Measurements from ENCODE around the gene GRID1.

GRID1 gene

DNA sequence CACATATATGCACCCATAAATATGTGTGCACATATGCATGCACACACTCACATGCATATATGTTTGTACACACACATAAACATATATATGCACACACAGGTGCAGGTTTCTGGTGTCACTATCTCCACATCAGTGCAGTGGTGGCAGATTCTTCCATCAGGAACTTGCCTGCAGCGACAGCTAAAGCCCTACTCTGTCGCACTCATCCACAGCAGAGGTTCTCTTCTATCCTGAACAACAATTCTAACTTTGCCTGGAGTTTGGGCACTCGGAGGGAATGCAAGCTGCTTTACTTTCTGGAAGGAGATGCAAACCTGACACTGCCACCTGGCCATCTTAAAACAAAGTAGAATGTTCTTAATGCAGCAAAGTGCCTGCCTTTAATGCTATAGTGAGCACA lies 745.8 kb downstream of the GRID1 start:
- DNase-seq (ENCODE audit: low read depth in 2 of 2): no peak
- H3K4me3 ChIP-seq (replicated peaks in 1 of 2; ENCODE audit: low read depth in 2 of 2, low read length in 2 of 2): no peak overlapping the region
- TF ChIP-seq, protein P1, sequence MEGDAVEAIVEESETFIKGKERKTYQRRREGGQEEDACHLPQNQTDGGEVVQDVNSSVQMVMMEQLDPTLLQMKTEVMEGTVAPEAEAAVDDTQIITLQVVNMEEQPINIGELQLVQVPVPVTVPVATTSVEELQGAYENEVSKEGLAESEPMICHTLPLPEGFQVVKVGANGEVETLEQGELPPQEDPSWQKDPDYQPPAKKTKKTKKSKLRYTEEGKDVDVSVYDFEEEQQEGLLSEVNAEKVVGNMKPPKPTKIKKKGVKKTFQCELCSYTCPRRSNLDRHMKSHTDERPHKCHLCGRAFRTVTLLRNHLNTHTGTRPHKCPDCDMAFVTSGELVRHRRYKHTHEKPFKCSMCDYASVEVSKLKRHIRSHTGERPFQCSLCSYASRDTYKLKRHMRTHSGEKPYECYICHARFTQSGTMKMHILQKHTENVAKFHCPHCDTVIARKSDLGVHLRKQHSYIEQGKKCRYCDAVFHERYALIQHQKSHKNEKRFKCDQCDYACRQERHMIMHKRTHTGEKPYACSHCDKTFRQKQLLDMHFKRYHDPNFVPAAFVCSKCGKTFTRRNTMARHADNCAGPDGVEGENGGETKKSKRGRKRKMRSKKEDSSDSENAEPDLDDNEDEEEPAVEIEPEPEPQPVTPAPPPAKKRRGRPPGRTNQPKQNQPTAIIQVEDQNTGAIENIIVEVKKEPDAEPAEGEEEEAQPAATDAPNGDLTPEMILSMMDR (IDR thresholded peaks at IDR 0.05; ENCODE audit: low read depth, low read length): no peak

DNA sequence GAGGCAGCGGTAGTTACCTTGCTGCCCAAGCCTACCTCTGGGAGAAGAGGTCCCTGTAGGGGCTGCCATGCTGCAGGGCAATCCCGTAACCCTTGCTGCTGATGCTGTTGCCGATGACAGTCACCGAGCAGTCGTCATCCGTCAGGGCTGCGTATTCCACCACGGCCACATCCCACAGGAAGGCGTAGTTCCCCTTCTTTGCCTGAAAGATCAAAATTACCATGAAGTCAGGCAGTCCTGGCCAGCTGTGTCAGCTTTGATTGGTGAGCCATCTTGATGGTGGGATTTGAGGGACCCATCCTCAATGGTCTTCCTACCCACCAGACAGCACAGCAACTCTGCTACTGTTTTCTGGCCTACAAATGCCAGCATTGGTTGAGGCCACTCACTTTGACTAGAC lies 746.8 kb downstream of the GRID1 start:
- no peak for DNase-seq (ENCODE audit: low read depth in 2 of 2)
- TF ChIP-seq, protein P1 (IDR thresholded peaks at IDR 0.05; ENCODE audit: low read depth, low read length): no peak
- no peak overlapping the region for H3K4me3 ChIP-seq (replicated peaks in 1 of 2; ENCODE audit: low read depth in 2 of 2, low read length in 2 of 2)

DNA sequence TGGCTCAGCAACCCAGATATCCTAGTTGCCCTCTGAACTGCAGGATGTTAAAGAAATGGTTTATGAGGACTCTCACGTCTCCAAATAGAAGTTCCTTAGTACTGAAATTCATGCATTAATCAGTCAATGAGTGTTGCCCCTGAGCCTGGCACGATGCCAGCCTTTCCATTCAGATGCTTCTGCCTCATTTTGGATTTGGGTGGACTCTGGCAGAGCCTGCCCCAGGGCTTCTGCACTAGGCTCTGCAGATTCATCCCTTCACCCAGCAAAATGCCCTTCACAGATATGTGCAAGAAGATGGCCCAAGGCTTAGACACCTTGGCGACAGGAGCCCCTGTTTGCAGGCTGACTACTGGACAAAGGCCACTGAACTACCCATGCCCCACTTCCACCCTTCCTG lies 747.8 kb downstream of the GRID1 start:
- no peak for DNase-seq (ENCODE audit: low read depth in 2 of 2)
- TF ChIP-seq, protein P1 (IDR thresholded peaks at IDR 0.05; ENCODE audit: low read depth, low read length): no peak
- H3K4me3 ChIP-seq (replicated peaks in 1 of 2; ENCODE audit: low read depth in 2 of 2, low read length in 2 of 2): no peak overlapping the region

DNA sequence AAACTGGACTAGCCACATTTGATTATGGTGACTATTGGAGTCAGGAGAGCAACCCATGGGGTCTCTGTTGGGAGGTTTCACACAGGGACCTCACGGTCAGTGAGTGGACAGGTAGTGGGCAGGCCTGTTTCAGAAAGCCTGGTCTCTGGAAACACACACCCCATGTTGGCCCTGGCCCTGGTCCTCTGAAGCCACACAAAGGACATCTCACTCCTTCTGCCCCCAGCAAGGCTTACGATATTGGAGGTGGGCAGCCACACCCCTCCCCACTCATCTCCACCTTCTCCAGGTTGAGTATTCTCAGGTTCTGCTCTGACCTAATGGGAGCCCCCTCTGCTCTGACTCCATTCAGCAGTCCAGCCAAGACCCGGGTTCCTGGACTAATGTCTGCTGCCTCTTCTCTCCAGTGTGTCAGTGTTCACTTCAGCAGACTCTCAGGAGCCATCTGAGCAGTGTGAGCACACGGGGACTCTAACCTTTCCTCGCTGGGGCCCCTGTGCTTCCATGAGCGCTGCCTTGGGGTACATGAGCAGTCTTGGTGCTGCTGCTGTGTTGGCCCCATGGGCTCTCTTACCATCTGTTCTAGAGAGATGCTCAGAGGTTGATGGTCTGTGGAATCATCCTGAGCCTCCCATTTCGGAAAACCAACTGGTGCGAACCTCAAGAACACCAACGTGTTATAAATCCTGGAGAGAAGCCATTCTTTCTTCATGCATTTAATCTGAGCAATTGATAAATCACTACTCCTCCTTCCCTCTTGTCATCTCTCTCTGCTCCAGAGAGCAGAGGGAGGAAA lies 748.6 kb downstream of the GRID1 start:
- no peak overlapping the region for H3K4me3 ChIP-seq (replicated peaks in 1 of 2; ENCODE audit: low read depth in 2 of 2, low read length in 2 of 2)
- TF ChIP-seq, protein P1 (IDR thresholded peaks at IDR 0.05; ENCODE audit: low read depth, low read length): no peak
- DNase-seq (ENCODE audit: low read depth in 2 of 2): no peak

DNA sequence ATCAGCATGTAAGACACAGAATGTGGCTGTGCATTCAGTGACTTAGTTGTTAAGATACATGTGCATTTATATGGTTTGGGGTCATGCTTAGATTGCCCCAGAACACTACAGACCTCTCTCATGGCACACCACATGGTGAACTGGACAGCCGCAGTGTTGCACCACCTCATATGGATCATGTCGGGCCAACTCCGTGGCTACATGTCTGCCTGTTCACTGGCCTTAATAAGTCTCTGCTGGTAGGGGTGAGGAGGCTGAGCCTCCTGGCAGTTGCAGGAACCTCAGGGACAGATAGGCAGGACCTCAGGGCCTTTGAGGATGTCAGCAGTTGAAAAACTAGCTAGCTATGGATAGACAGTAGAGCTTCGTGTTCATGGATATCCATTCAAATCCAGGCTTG lies 751.0 kb downstream of the GRID1 start:
- no peak overlapping the region for H3K4me3 ChIP-seq (replicated peaks in 1 of 2; ENCODE audit: low read depth in 2 of 2, low read length in 2 of 2)
- TF ChIP-seq, protein P1 (IDR thresholded peaks at IDR 0.05; ENCODE audit: low read depth, low read length): no peak
- DNase-seq (ENCODE audit: low read depth in 2 of 2): no peak

DNA sequence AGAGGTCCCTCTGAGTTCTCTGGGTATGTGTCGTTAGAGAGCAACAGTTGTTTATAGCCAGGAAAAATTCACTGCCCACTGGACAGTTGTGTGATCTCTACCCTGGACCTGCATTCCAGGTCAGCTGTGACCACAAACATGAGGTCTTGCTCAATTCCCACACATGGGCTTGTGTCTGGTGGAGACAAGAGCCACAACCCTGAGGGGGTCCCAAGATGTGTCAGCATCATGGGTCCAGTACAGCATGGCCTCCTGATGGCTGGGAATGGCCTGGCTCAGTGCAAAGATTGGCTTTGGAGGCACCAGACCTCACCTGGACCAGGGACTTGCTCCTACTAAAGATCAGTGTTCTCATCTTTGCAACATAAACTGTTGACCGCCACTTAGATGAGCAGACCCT lies 751.6 kb downstream of the GRID1 start:
- no peak for DNase-seq (ENCODE audit: low read depth in 2 of 2)
- no peak overlapping the region for H3K4me3 ChIP-seq (replicated peaks in 1 of 2; ENCODE audit: low read depth in 2 of 2, low read length in 2 of 2)
- TF ChIP-seq, protein P1 (IDR thresholded peaks at IDR 0.05; ENCODE audit: low read depth, low read length): no peak

DNA sequence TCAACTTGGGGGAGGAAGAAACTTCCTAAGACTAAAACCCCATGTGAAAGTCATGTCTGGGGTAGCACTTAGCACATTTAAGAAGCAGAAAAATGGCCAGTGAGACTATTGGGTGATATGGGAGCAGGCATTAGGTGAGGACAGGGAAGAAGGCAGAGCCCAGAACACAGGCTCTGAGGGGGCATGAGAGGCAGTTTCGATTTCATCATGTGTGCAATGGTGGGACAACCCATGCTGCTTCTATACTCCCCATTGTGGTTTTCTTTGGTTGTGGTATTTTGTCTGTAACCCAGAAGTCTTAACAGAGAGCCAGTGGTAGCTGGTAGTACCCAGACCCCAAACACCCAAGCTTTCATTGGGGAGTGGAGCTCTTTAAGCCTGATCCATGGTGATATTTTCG lies 752.0 kb downstream of the GRID1 start:
- no peak for DNase-seq (ENCODE audit: low read depth in 2 of 2)
- H3K4me3 ChIP-seq (replicated peaks in 1 of 2; ENCODE audit: low read depth in 2 of 2, low read length in 2 of 2): no peak overlapping the region
- TF ChIP-seq, protein P1 (IDR thresholded peaks at IDR 0.05; ENCODE audit: low read depth, low read length): no peak
